Activated CD4-positive, alpha-beta memory T cell treated with anti-CD3 and anti-CD28 coated beads, Interleukin-2, amount 10 ng/mL, durations not matched to agents 7 days and 5 days (primary cell): ENCODE data around the gene TIGD4. TPM values are rescaled to one million over a fixed set of nuclear protein-coding genes. Genes with fewer than 3 reads are reported as not detected.

Experiments
- CTCF ChIA-PET: fragments of 350-600 bp; sonication (Branson Sonifier 250); formaldehyde crosslinking; loops from one replicate; lab custom pipeline; 2021; ENCODE audit warnings: antibody characterized with exemption, inconsistent platforms; lab: Charles Lee
- POLR2A ChIA-PET: fragments of 350-600 bp; sonication (Branson Sonifier 250); formaldehyde crosslinking; loops from one replicate; lab custom pipeline; 2021; ENCODE audit warnings: antibody characterized with exemption; lab: Charles Lee
- DNase-seq: peaks from one replicate; pipeline ENCODE4 v3.0.0-alpha.2; 2020
- H3K27ac Mint-ChIP-seq: one replicate; pipeline ENCODE4 v1.8.0; 2021; ENCODE audit warnings: mild to moderate bottlenecking, mixed read lengths
- H3K27me3 Mint-ChIP-seq: one replicate; pipeline ENCODE4 v1.8.0; 2021; ENCODE audit warnings: mixed read lengths
- H3K36me3 Mint-ChIP-seq: one replicate; pipeline ENCODE4 v1.8.0; 2021; ENCODE audit warnings: low read depth, mixed read lengths
- H3K4me1 Mint-ChIP-seq: one replicate; pipeline ENCODE4 v1.8.0; 2021; ENCODE audit warnings: mixed read lengths
- H3K4me3 Mint-ChIP-seq: one replicate; pipeline ENCODE4 v1.8.0; 2021; ENCODE audit warnings: mild to moderate bottlenecking, mixed read lengths
- H3K9me3 Mint-ChIP-seq: one replicate; pipeline ENCODE4 v1.8.0; 2021; ENCODE audit warnings: mixed read lengths
- total RNA-seq, 2 experiments: library from RNA; stranded (reverse); gene quantifications; one replicate each; pipeline ENCODE4 v1.2.3, GENCODE V29; 2021

TIGD4 gene
- total RNA-seq, result under 1 TPM; 0.13 to 0.35 TPM

GRCh38 chr4:152779513-152780266 is at the start of gene TIGD4, which contains the start of gene ARFIP1:
Gene TIGD4, minus strand, starts transcription at chr4:152779730. Its CDS starts 8,726 bp downstream, at chr4:152771004.
Gene ARFIP1, plus strand, starts transcription at chr4:152779954. Its CDS starts 49,680 bp downstream, at chr4:152829634.
- H3K27ac Mint-ChIP-seq, result peak within 1 kb of the TSS; percentile 94
- H3K4me3 Mint-ChIP-seq, result peak within 1 kb of the TSS; percentile 99
- no peaks in the 10 kb centered on the region for H3K9me3 Mint-ChIP-seq
- peaks cover 46% of the 10 kb centered on the region for H3K4me1 Mint-ChIP-seq
- CTCF ChIA-PET, result interaction anchor here (1.0 to 2.5 kb wide), 11 partner anchors 8 to 421 kb away, joined by 3 to 20 read pairs (median 4); partner anchors contain the start of gene TMEM154
- peaks cover 5% of the 10 kb centered on the region for H3K36me3 Mint-ChIP-seq
- POLR2A ChIA-PET, result interaction anchor here (1.0 to 3.4 kb wide), 12 partner anchors 9 to 1680 kb away, joined by 3 to 24 read pairs (median 5); partner anchors contain the start of genes FBXW7, RPS3A and TMEM154
- DNase-seq, result peak; percentile 97
- peaks cover 11% of the 10 kb centered on the region for H3K27me3 Mint-ChIP-seq

DNA sequence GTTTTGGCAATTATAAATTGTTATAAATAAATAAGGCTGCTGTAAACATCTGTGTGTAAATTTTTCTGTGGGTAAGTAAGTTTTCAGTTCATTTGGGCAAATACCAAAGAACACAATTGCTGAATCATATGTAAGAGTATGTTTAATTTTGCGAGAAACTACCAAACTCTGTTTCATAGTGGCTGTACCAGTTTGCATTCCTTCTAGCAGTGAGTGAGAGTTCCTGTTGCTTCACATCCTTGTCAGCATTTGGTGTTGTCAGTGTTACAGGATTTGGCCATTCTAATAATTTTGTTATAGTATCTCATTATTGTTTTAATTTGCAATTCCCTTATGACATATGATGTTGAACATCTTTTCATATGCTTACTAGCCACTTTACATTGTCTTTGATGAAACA is 48.6 kb upstream of the TIGD4 start:
- Mint-ChIP-seq H3K4me1 (no peaks in the 10 kb centered on the region), H3K9me3 (peaks cover 3% of the 10 kb centered on the region), H3K4me3 (no peak overlapping the region), H3K27me3 (no peaks in the 10 kb centered on the region), H3K36me3 (peaks cover 22% of the 10 kb centered on the region), H3K27ac (no peak overlapping the region)
- DNase-seq, result no peak
- CTCF ChIA-PET, result interaction anchor here (1.7 kb wide), 1 partner anchor 300 kb away, joined by 5 read pairs; no protein-coding TSS in a partner anchor
- POLR2A ChIA-PET, result no interaction called here

DNA sequence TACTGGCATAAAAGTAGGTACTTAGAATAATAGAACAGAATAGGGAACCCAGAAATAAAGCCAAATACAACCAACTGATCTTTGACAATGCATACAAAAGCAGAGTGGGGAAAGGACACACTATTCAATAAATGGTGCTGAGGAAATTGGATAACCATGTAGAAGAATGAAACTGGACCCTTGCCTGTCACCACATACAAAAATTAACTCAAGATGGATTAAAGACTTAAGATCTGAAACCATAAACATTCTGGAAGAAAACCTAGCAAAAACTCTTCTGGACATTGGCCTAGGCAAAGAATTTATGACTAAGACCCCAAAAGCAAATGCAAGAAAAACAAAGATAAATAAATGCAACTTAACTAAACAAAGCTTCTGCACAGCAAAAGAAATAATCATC is 45.8 kb upstream of the TIGD4 start:
- H3K27ac Mint-ChIP-seq, result no peak overlapping the region
- peaks cover 3% of the 10 kb centered on the region for H3K36me3 Mint-ChIP-seq
- DNase-seq, result no peak
- H3K4me1 Mint-ChIP-seq, result no peaks in the 10 kb centered on the region
- peaks cover 3% of the 10 kb centered on the region for H3K9me3 Mint-ChIP-seq
- CTCF ChIA-PET, result no interaction called here
- no peak overlapping the region for H3K4me3 Mint-ChIP-seq
- POLR2A ChIA-PET, result no interaction called here
- H3K27me3 Mint-ChIP-seq, result no peaks in the 10 kb centered on the region

DNA sequence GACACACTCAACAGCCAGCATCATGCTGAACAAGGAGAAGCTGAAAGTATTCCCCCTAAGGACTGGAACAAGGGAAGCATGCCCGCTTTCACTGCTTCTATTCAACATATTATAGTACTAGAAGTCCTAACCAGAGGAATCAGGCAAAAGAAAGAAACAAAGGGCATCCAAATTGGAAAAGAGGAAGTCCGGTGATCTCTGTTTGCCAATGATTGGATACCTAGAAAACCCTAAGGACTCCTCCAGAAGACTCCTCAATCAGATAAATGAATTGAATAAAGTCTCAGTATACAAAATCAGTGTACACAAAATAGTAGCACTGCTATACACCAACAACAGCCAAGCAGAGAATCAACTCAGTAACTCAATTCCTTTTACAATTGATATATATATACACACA is 45.0 kb upstream of the TIGD4 start:
- ChIA-PET POLR2A (no interaction called here), CTCF (no interaction called here)
- no peak overlapping the region for H3K27ac Mint-ChIP-seq
- peaks cover 6% of the 10 kb centered on the region for H3K36me3 Mint-ChIP-seq
- no peak for DNase-seq
- H3K27me3 Mint-ChIP-seq, result no peaks in the 10 kb centered on the region
- H3K4me3 Mint-ChIP-seq, result no peak overlapping the region
- H3K4me1 Mint-ChIP-seq, result no peaks in the 10 kb centered on the region
- H3K9me3 Mint-ChIP-seq, result peaks cover 3% of the 10 kb centered on the region

DNA sequence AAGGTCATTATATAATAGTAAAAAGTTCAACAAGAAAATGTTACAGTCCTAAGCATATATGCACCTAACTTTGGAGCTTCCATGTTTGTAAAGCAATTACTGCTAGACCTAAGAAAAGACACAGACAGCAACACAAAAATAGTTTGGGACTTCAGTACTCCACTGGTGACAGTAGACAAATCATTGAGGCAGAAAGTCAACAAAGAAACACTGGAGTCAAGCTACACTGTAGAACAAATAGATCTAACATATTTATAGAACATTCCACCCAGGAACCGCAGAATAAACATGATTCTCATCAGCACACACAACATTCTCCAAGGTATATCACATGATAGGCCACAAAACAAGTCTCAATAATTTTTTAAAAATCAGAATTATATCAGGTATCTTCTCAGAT is 42.8 kb upstream of the TIGD4 start:
- H3K9me3 Mint-ChIP-seq, result peaks cover 4% of the 10 kb centered on the region
- CTCF ChIA-PET, result no interaction called here
- H3K36me3 Mint-ChIP-seq, result peaks cover 12% of the 10 kb centered on the region
- no peak overlapping the region for H3K4me3 Mint-ChIP-seq
- no peak overlapping the region for H3K27ac Mint-ChIP-seq
- peaks cover 5% of the 10 kb centered on the region for H3K4me1 Mint-ChIP-seq
- DNase-seq, result no peak
- no peaks in the 10 kb centered on the region for H3K27me3 Mint-ChIP-seq
- POLR2A ChIA-PET, result no interaction called here

DNA sequence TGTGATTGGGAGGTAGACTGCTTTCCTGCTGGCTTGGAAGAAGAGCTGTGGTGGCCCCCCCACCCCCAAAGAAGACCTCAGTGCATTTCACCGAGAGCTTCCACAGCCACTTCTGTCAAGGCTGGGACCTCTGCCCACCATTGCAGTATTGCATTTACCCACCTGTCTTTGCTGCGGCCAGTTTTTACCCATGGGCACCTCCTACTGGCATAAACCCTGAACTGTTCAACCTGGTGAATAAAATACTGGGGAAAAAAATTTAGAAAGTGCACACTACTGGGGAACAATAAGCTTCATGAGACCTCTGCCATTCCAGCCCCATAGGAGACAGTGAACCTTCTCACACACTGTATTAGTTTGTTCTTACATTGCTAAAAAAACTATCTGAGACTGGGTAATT is 40.5 kb upstream of the TIGD4 start:
- Mint-ChIP-seq H3K36me3 (peaks cover 28% of the 10 kb centered on the region), H3K4me3 (no peak overlapping the region), H3K9me3 (peaks cover 18% of the 10 kb centered on the region), H3K27me3 (no peaks in the 10 kb centered on the region), H3K4me1 (peaks cover 11% of the 10 kb centered on the region), H3K27ac (no peak overlapping the region)
- DNase-seq, result no peak
- CTCF ChIA-PET, result no interaction called here
- POLR2A ChIA-PET, result interaction anchor here (0.6 kb wide), 1 partner anchor 413 kb away, joined by 3 read pairs; no protein-coding TSS in a partner anchor

DNA sequence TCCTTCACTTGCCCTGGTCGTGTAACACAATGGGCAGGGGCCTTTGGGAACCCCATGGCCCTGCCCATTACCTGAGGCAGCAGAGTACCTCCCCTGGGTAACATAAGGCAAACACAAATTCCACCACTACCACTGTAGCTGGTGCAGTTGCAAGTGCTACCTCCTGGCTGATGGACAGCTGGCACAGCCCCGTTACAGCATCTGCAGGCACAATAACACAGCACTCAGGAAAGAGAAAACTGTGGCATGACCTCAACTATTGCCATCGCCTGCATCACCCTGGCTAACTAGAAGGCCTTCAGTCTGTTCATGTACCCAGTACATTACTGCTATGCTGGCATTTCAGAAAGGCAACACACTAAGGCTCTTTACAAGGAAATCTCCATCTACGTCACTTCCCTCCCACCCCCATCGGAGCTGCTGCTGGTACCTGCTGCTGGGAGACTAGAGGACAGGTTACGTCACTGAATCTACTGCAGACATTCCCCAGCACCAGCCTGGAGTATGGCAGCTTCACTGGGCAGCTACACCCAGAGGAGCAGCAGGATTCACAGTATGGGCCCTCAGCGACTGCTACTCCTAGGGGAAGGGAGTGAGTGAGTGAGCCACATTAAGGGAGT is 39.6 kb upstream of the TIGD4 start:
- peaks cover 11% of the 10 kb centered on the region for H3K4me1 Mint-ChIP-seq
- no peak overlapping the region for H3K27ac Mint-ChIP-seq
- H3K9me3 Mint-ChIP-seq, result peaks cover 23% of the 10 kb centered on the region
- no peak overlapping the region for H3K4me3 Mint-ChIP-seq
- H3K27me3 Mint-ChIP-seq, result no peaks in the 10 kb centered on the region
- H3K36me3 Mint-ChIP-seq, result peaks cover 35% of the 10 kb centered on the region
- POLR2A ChIA-PET, result no interaction called here
- CTCF ChIA-PET, result no interaction called here
- DNase-seq, result no peak

GRCh38 chr4:152817331-152817730 is 37.8 kb upstream of the TIGD4 start:
- ChIA-PET CTCF (no interaction called here), POLR2A (no interaction called here)
- no peaks in the 10 kb centered on the region for H3K27me3 Mint-ChIP-seq
- peaks cover 30% of the 10 kb centered on the region for H3K9me3 Mint-ChIP-seq
- no peak for DNase-seq
- peaks cover 48% of the 10 kb centered on the region for H3K36me3 Mint-ChIP-seq
- no peak overlapping the region for H3K4me3 Mint-ChIP-seq
- peaks cover 11% of the 10 kb centered on the region for H3K4me1 Mint-ChIP-seq
- no peak overlapping the region for H3K27ac Mint-ChIP-seq

DNA sequence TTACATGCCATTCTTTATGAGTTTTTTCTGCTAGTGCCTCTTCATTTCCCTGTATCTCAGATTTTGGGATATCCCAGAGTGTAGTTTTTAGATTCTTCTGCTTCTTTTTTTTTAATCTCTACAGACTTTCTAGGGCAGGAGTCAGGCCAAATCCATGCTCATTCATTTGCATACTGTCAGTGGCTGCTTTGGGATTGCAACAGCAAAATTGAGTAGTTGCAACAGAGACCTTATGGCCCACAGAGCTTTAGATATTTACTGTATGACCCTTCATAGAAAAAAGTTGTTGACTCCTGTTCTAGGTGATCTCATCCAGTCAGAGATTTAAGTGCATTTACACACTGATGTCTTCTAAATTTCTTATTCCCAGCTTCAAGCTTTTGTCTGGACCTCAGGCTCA is 35.5 kb upstream of the TIGD4 start:
- DNase-seq, result no peak
- Mint-ChIP-seq H3K36me3 (peaks cover 61% of the 10 kb centered on the region), H3K27me3 (no peaks in the 10 kb centered on the region), H3K4me3 (no peak overlapping the region), H3K27ac (no peak overlapping the region), H3K4me1 (peaks cover 11% of the 10 kb centered on the region), H3K9me3 (peaks cover 34% of the 10 kb centered on the region)
- CTCF ChIA-PET, result no interaction called here
- POLR2A ChIA-PET, result no interaction called here

DNA sequence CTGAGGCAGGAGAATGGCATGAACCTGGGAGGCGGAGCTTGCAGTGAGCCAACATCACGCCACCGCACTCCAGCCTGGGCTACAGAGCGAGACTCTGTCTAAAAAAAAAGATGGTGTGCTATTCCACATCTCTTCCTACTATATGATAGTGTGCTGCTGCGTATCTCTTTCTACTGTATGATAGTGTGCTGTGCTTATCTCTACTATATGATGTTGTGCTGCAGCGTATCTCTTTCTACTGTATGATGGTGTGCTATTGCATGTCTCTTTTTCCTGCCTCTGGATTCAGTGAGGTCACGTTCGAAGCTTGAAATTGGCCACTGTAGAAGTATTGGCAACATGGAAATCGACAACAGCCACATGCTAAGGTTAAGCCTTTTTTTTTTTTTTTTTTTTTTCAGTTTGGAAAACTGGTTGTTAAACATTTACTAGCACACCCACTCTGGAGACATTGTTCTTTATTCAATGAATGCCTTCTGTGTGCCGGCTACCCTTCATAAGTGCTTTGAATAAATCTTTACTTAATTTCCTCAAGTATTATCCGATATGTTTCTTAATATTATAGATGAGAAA is 31.3 kb upstream of the TIGD4 start:
- ChIA-PET CTCF (no interaction called here), POLR2A (no interaction called here)
- H3K27me3 Mint-ChIP-seq, result no peaks in the 10 kb centered on the region
- H3K36me3 Mint-ChIP-seq, result peaks cover 48% of the 10 kb centered on the region
- no peak for DNase-seq
- H3K4me3 Mint-ChIP-seq, result no peak overlapping the region
- H3K27ac Mint-ChIP-seq, result no peak overlapping the region
- peaks cover 23% of the 10 kb centered on the region for H3K4me1 Mint-ChIP-seq
- H3K9me3 Mint-ChIP-seq, result peaks cover 29% of the 10 kb centered on the region

DNA sequence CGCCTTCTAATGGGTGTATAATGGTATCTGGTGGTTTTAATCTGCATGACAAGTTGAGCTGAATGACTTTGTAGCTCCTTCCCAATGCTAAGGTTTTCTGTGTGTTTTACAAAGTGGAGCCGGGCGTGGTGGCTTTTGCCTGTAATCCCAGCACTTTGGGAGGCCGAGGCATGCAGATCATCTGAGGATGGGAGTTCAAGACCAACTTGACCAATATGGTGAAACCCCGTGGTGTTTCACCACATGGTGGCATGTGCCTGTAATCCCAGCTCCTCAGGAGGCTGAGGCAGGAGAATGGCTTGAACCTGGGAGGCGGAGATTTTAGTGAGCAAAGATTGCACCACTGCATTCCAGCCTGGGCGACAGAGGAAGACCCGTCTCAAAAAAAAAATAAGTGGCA is 29.1 kb upstream of the TIGD4 start:
- Mint-ChIP-seq H3K27ac (no peak overlapping the region), H3K9me3 (peaks cover 18% of the 10 kb centered on the region), H3K36me3 (peaks cover 33% of the 10 kb centered on the region), H3K27me3 (no peaks in the 10 kb centered on the region), H3K4me3 (no peak overlapping the region), H3K4me1 (peaks cover 23% of the 10 kb centered on the region)
- DNase-seq, result no peak
- ChIA-PET CTCF (no interaction called here), POLR2A (no interaction called here)

GRCh38 chr4:152807294-152807829 is 27.8 kb upstream of the TIGD4 start:
- peak overlapping the region; percentile 48 for H3K4me3 Mint-ChIP-seq
- peaks cover 24% of the 10 kb centered on the region for H3K36me3 Mint-ChIP-seq
- CTCF ChIA-PET, result interaction anchor here (0.6 kb wide), 1 partner anchor 39 kb away, joined by 5 read pairs; no protein-coding TSS in a partner anchor
- DNase-seq, result no peak
- H3K9me3 Mint-ChIP-seq, result peaks cover 11% of the 10 kb centered on the region
- peaks cover 23% of the 10 kb centered on the region for H3K4me1 Mint-ChIP-seq
- POLR2A ChIA-PET, result interaction anchor here (1.3 kb wide), 1 partner anchor 28 kb away, joined by 12 read pairs; the partner anchor contains the start of genes ARFIP1 and TIGD4
- H3K27me3 Mint-ChIP-seq, result no peaks in the 10 kb centered on the region
- H3K27ac Mint-ChIP-seq, result peak overlapping the region; percentile 61
